ENCODE results near the gene ACD. TPM values are rescaled to one million over a fixed set of nuclear protein-coding genes. Genes with fewer than 3 reads are reported as not detected.

The ACD gene
- total RNA-seq, 1 experiment from 2014 or later = 33.6 TPM

DNA sequence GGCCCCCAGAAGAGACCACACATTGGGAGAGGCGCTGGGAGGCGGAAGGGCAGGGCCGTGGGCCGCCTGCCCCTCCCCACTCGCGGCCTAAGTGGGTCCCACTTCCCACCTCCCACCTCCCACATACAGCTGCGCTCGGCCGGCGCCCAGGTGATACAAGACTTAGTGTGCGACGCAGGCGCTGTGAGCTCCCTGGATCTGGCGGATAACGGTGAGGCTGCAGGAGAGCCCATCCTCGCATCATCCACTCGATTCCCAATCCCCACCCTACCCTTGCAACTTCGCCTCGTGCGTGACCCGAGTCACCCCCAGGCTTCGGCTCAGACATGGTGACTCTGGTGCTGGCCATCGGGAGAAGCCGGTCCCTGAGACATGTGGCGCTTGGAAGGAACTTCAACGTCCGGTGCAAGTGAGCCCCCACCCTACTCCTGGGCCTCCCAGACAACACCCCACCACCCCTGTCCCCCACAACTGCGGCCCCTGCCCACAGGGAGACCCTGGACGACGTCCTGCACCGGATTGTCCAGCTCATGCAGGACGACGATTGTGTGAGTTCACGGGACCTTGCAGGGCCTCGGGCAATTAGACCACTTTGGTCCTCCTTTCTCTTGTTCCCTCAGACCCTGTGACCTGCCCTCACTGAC is 11.2 kb downstream of the ACD start:
- no peak overlapping the region for H3K4me3 Mint-ChIP-seq (ENCODE audit: unreplicated experiment)
- no peaks in the 10 kb centered on the region for H3K9me3 Mint-ChIP-seq (ENCODE audit: unreplicated experiment)
- H3K27ac Mint-ChIP-seq (ENCODE audit: low read depth, unreplicated experiment) = no peak overlapping the region
- ChIA-PET CTCF (interaction anchor here (0.7 kb wide), 1 partner anchor 8 kb away, joined by 3 read pairs; no protein-coding TSS in a partner anchor), POLR2A (no interaction called here)
- no TSS peak for BruUV-seq (replicated peaks)
- intact Hi-C loops (cut with micrococcal nuclease) = no loop called here
- H3K27me3 Mint-ChIP-seq (ENCODE audit: insufficient read depth, unreplicated experiment) = peaks cover 26% of the 10 kb centered on the region
- DNase-seq (ENCODE audit: unreplicated experiment) = no peak
- H3K36me3 Mint-ChIP-seq (ENCODE audit: insufficient read depth, unreplicated experiment) = no peaks in the 10 kb centered on the region
- TF ChIP-seq, protein P1, sequence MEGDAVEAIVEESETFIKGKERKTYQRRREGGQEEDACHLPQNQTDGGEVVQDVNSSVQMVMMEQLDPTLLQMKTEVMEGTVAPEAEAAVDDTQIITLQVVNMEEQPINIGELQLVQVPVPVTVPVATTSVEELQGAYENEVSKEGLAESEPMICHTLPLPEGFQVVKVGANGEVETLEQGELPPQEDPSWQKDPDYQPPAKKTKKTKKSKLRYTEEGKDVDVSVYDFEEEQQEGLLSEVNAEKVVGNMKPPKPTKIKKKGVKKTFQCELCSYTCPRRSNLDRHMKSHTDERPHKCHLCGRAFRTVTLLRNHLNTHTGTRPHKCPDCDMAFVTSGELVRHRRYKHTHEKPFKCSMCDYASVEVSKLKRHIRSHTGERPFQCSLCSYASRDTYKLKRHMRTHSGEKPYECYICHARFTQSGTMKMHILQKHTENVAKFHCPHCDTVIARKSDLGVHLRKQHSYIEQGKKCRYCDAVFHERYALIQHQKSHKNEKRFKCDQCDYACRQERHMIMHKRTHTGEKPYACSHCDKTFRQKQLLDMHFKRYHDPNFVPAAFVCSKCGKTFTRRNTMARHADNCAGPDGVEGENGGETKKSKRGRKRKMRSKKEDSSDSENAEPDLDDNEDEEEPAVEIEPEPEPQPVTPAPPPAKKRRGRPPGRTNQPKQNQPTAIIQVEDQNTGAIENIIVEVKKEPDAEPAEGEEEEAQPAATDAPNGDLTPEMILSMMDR (IDR thresholded peaks at IDR 0.05; ENCODE audit: unreplicated experiment) = no peak
- H3K4me1 Mint-ChIP-seq (ENCODE audit: insufficient read depth, unreplicated experiment) = no peaks in the 10 kb centered on the region

DNA sequence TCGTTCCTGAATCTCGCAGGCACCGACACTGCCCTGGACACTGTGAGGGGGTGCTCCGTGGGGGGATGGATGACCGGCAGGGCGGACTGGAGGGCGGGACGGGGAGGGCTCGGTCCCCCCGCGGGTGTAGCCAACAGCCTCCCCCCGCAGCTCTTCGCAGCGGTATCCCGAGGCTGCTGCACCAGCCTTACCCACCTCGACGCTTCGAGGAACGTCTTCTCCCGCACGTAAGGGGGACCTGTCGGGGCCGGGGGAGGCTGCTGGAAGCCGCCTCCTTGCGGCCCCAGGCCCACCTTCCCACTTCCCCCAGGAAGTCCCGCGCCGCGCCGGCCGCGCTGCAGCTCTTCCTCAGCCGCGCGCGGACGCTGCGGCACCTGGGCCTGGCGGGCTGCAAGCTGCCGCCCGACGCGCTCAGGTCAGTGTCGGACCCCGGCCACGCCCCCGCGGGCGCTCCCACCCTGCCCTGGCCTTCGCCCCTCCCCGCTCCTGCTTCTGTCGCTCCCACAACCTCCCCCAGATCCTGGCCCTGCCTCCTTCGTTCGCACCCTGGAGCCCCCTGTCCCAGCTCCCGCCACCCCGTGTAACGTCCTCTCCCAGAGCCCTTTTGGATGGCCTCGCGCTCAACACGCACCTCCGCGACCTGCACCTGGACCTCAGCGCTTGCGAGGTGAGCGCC is 11.8 kb downstream of the ACD start:
- ChIA-PET POLR2A (no interaction called here), CTCF (no interaction called here)
- intact Hi-C loops (cut with micrococcal nuclease) = no loop called here
- BruUV-seq (replicated peaks) = no TSS peak
- TF ChIP-seq, protein P1 (IDR thresholded peaks at IDR 0.05; ENCODE audit: unreplicated experiment) = no peak
- Mint-ChIP-seq H3K36me3 (ENCODE audit: insufficient read depth, unreplicated experiment) (no peaks in the 10 kb centered on the region), H3K27me3 (ENCODE audit: insufficient read depth, unreplicated experiment) (peaks cover 26% of the 10 kb centered on the region), H3K27ac (ENCODE audit: low read depth, unreplicated experiment) (no peak overlapping the region), H3K4me3 (ENCODE audit: unreplicated experiment) (no peak overlapping the region), H3K9me3 (ENCODE audit: unreplicated experiment) (no peaks in the 10 kb centered on the region), H3K4me1 (ENCODE audit: insufficient read depth, unreplicated experiment) (no peaks in the 10 kb centered on the region)
- DNase-seq (ENCODE audit: unreplicated experiment) = no peak

DNA sequence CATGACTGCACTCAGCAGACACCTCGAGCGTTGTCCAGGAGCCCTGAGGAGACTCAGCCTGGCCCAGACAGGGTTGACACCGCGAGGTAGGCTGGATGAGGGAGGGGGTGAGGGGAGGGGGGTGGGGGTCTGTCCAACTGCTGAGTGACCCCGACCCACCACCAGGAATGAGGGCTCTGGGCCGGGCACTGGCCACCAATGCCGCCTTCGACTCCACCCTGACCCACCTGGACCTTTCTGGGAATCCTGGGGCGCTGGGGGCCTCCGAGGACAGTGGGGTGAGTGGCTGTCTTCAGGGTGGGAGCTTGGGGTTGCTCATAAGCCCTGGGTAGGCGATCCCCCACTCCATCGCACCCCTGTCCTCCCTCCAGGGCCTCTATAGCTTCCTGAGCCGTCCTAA is 12.4 kb downstream of the ACD start:
- ChIA-PET POLR2A (no interaction called here), CTCF (interaction anchor here (0.6 kb wide), 1 partner anchor 112 kb away, joined by 3 read pairs; no protein-coding TSS in a partner anchor)
- Mint-ChIP-seq H3K4me3 (ENCODE audit: unreplicated experiment) (no peak overlapping the region), H3K27ac (ENCODE audit: low read depth, unreplicated experiment) (no peak overlapping the region), H3K36me3 (ENCODE audit: insufficient read depth, unreplicated experiment) (no peaks in the 10 kb centered on the region), H3K27me3 (ENCODE audit: insufficient read depth, unreplicated experiment) (peaks cover 26% of the 10 kb centered on the region), H3K9me3 (ENCODE audit: unreplicated experiment) (no peaks in the 10 kb centered on the region), H3K4me1 (ENCODE audit: insufficient read depth, unreplicated experiment) (no peaks in the 10 kb centered on the region)
- intact Hi-C loops (cut with micrococcal nuclease) = no loop called here
- no TSS peak for BruUV-seq (replicated peaks)
- TF ChIP-seq, protein P1 (IDR thresholded peaks at IDR 0.05; ENCODE audit: unreplicated experiment) = no peak
- no peak for DNase-seq (ENCODE audit: unreplicated experiment)

DNA sequence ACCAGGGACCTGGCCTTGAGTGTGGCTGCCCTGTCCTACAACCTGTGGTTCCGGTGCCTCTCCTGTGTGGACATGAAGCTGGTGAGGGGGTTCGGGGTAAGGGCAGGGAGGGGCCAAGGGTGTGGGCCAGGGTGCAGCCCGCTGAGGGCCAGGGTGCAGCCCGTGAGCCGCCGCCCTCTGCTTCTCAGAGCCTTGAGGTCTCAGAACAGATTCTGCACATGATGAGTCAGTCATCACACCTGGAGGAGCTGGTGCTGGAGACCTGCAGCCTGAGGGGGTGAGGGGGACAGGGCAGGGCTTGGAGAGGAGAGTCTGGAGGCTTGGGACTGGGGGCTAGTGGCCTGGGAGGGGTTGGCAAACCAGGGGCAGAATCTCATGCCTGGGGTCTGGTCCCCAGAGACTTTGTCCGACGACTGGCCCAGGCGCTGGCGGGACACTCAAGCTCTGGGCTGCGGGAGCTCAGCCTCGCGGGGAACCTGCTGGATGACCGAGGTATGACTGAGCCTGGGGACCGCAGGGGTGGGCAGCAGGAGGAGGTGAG is 12.9 kb downstream of the ACD start:
- DNase-seq (ENCODE audit: unreplicated experiment) = no peak
- Mint-ChIP-seq H3K9me3 (ENCODE audit: unreplicated experiment) (no peaks in the 10 kb centered on the region), H3K4me1 (ENCODE audit: insufficient read depth, unreplicated experiment) (peaks cover 2% of the 10 kb centered on the region), H3K27ac (ENCODE audit: low read depth, unreplicated experiment) (no peak overlapping the region), H3K27me3 (ENCODE audit: insufficient read depth, unreplicated experiment) (peaks cover 25% of the 10 kb centered on the region), H3K36me3 (ENCODE audit: insufficient read depth, unreplicated experiment) (no peaks in the 10 kb centered on the region), H3K4me3 (ENCODE audit: unreplicated experiment) (no peak overlapping the region)
- CTCF ChIA-PET = interaction anchor here (0.6 kb wide), 1 partner anchor 112 kb away, joined by 3 read pairs; no protein-coding TSS in a partner anchor
- BruUV-seq (replicated peaks) = no TSS peak
- TF ChIP-seq, protein P1 (IDR thresholded peaks at IDR 0.05; ENCODE audit: unreplicated experiment) = no peak
- intact Hi-C loops (cut with micrococcal nuclease) = no loop called here
- POLR2A ChIA-PET = no interaction called here
